ENCODE data around the gene RBFA. TPM values are rescaled to one million over a fixed set of nuclear protein-coding genes. Genes with fewer than 3 reads are reported as not detected.
"Not testable (repeated sequence)": the region's sequence is repeated elsewhere in the genome, so short reads cannot be mapped to it uniquely, and the experiment has no call there.

Gene RBFA
- total RNA-seq, 2 experiments from 2014 or later: 41.7 to 45.5 TPM

GRCh38 chr18:80026363-80026762 lies 7.9 kb upstream of the RBFA start:
- intact Hi-C loops (cut with micrococcal nuclease): no loop called here
- no peak for ATAC-seq
- Mint-ChIP-seq H3K4me1 (ENCODE audit: low read depth) (no peaks in the 10 kb centered on the region), H3K9me3 (peaks cover 55% of the 10 kb centered on the region), H3K27ac (no peak overlapping the region), H3K36me3 (ENCODE audit: low read depth) (peaks cover 40% of the 10 kb centered on the region), H3K4me3 (no peak overlapping the region), H3K27me3 (no peaks in the 10 kb centered on the region)
- POLR2A ChIA-PET: no interaction called here
- no peak for DNase-seq
- no peak for TF ChIP-seq CTCF (IDR thresholded peaks at IDR 0.05)
- CTCF ChIA-PET: no interaction called here

GRCh38 chr18:80027719-80028118 lies 6.5 kb upstream of the RBFA start:
- CTCF ChIA-PET; H3K27me3 Mint-ChIP-seq; intact Hi-C loops (cut with micrococcal nuclease); H3K4me1 Mint-ChIP-seq (ENCODE audit: low read depth); DNase-seq; ATAC-seq; POLR2A ChIA-PET; H3K27ac Mint-ChIP-seq; H3K4me3 Mint-ChIP-seq: not testable (repeated sequence)
- Mint-ChIP-seq H3K9me3 (peaks cover 43% of the 10 kb centered on the region), H3K36me3 (ENCODE audit: low read depth) (peaks cover 39% of the 10 kb centered on the region)

GRCh38 chr18:80029690-80030089 lies 4.5 kb upstream of the RBFA start:
- no peak for TF ChIP-seq CTCF (IDR thresholded peaks at IDR 0.05)
- H3K27me3 Mint-ChIP-seq: no peaks in the 10 kb centered on the region
- CTCF ChIA-PET: no interaction called here
- peaks cover 28% of the 10 kb centered on the region for H3K36me3 Mint-ChIP-seq (ENCODE audit: low read depth)
- peaks cover 26% of the 10 kb centered on the region for H3K9me3 Mint-ChIP-seq
- ATAC-seq (no peak), DNase-seq (no peak)
- no peak overlapping the region for H3K4me3 Mint-ChIP-seq
- intact Hi-C loops (cut with micrococcal nuclease): loop anchor here (5.0 kb wide), 1 partner anchor 42 kb away; the partner anchor contains the start of gene TXNL4A
- H3K27ac Mint-ChIP-seq: no peak overlapping the region
- POLR2A ChIA-PET: no interaction called here
- H3K4me1 Mint-ChIP-seq (ENCODE audit: low read depth): peaks cover 11% of the 10 kb centered on the region

GRCh38 chr18:80033181-80034067 lies 810 bp upstream of the RBFA start:
- peak; percentile 73 for DNase-seq
- Mint-ChIP-seq H3K36me3 (ENCODE audit: low read depth) (peaks cover 28% of the 10 kb centered on the region), H3K9me3 (peaks cover under 1% of the 10 kb centered on the region), H3K4me1 (ENCODE audit: low read depth) (peaks cover 31% of the 10 kb centered on the region), H3K27me3 (no peaks in the 10 kb centered on the region), H3K27ac (peak overlapping the region; percentile 91), H3K4me3 (peak overlapping the region; percentile 90)
- intact Hi-C loops (cut with micrococcal nuclease): loop anchor here (5.0 kb wide), 1 partner anchor 46 kb away; the partner anchor contains the start of gene TXNL4A
- ChIA-PET POLR2A (interaction anchor here (1.0 to 1.9 kb wide), 10 partner anchors 12 to 128 kb away, joined by 3 to 5 read pairs (median 4); partner anchors contain the start of genes ADNP2 and TXNL4A), CTCF (interaction anchor here (1.3 kb wide), 1 partner anchor 91 kb away, joined by 3 read pairs; no protein-coding TSS in a partner anchor)
- no peak for TF ChIP-seq CTCF (IDR thresholded peaks at IDR 0.05)
- ATAC-seq: no peak

GRCh38 chr18:80034852-80035406 lies 695 bp downstream of the RBFA start:
- DNase-seq (no peak), ATAC-seq (no peak)
- no peaks in the 10 kb centered on the region for H3K9me3 Mint-ChIP-seq
- H3K4me1 Mint-ChIP-seq (ENCODE audit: low read depth): peaks cover 31% of the 10 kb centered on the region
- CTCF ChIA-PET: interaction anchor here (0.6 to 1.4 kb wide), 5 partner anchors 11 to 123 kb away, joined by 3 to 4 read pairs (median 3); partner anchors contain the start of gene SLC66A2
- no peaks in the 10 kb centered on the region for H3K27me3 Mint-ChIP-seq
- TF ChIP-seq CTCF (IDR thresholded peaks at IDR 0.05): peak; percentile 28
- POLR2A ChIA-PET: interaction anchor here (0.6 to 1.7 kb wide), 11 partner anchors 8 to 351 kb away, joined by 3 to 5 read pairs (median 4); no protein-coding TSS in a partner anchor
- H3K36me3 Mint-ChIP-seq (ENCODE audit: low read depth): peaks cover 35% of the 10 kb centered on the region
- H3K27ac Mint-ChIP-seq: peak overlapping the region; percentile 87
- H3K4me3 Mint-ChIP-seq: peak overlapping the region; percentile 90
- intact Hi-C loops (cut with micrococcal nuclease): loop anchor here (5.0 kb wide), 1 partner anchor 48 kb away; the partner anchor contains the start of gene TXNL4A
